ENCODE measurements around the gene TUSC1. TPM values are rescaled to one million over a fixed set of nuclear protein-coding genes. Genes with fewer than 3 reads are reported as not detected.

TUSC1 gene
- total RNA-seq, 1 experiment from 2014 or later, result 6.0 TPM

DNA sequence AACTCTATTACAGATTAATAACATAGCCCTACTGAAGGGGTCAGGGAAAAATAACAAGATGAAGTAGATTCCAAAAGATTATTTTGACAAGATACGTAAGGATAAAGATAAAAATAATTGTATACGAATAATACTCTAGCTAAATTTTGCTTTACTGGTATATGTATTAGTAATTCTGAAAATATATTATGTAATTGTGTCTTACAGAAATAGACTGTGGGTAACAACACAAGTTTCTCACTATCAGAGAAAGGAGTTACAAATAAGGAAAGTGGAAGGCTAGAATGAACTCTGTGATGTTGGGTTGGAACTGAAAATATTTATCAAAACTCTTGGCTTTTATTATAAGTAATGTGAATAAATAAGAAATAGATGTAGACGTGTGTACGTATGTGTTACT is 26.6 kb upstream of the TUSC1 start (continued):
- TF ChIP-seq, protein P1, sequence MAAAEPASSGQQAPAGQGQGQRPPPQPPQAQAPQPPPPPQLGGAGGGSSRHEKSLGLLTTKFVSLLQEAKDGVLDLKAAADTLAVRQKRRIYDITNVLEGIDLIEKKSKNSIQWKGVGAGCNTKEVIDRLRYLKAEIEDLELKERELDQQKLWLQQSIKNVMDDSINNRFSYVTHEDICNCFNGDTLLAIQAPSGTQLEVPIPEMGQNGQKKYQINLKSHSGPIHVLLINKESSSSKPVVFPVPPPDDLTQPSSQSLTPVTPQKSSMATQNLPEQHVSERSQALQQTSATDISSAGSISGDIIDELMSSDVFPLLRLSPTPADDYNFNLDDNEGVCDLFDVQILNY (CRISPR knock-in tag; IDR thresholded peaks at IDR 0.05), result no peak
- TF ChIP-seq PRRX2 (CRISPR knock-in tag; IDR thresholded peaks at IDR 0.05), result no peak

DNA sequence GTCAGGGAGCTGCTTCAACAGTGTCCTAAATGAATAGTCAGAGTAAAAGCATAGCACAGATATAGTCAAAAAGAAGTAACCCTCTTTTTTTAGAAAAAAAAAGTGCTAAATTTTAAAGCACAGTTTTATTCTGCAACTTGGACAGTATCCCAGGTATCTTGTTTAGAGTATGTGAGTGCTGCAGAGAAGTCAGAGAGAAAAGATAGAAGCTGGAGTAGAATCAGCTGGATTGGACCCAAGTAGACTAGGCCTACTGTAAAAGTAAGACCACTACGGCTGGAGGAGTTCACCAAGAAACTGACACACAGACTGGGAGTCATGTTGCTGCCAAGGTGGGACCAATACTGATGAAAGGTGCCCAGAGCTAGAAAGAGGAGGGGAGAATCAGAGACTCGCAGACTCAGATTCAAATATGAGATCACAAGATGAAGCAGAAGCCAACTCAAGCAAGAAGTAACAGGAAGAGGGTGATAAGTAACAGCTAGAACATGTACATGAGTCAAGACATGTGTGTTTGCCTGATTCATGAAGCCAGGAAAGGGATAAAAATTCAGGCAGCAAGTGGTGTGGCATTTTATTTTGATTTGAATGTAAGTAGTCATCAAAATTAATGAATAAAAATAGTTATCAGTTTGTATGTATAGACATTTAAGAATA is 25.6 kb upstream of the TUSC1 start:
- TF ChIP-seq SMAD3 (CRISPR knock-in tag; IDR thresholded peaks at IDR 0.05; ENCODE audit: borderline replicate concordance) (no peak), FOXP1 (CRISPR knock-in tag; IDR thresholded peaks at IDR 0.05; ENCODE audit: borderline replicate concordance) (no peak), SP1 (CRISPR knock-in tag; conservative IDR thresholded peaks at IDR 0.05) (no peak), ZNF121 (CRISPR knock-in tag; IDR thresholded peaks at IDR 0.05) (no peak), ZBTB21 (CRISPR knock-in tag; IDR thresholded peaks at IDR 0.05; ENCODE audit: borderline replicate concordance) (no peak), CBFB (CRISPR knock-in tag; IDR thresholded peaks at IDR 0.05; ENCODE audit: low read depth) (no peak), SMAD4 (CRISPR knock-in tag; IDR thresholded peaks at IDR 0.05) (no peak), ETV6 (CRISPR knock-in tag; IDR thresholded peaks at IDR 0.05) (no peak), ZNF317 (CRISPR knock-in tag; IDR thresholded peaks at IDR 0.05; ENCODE audit: borderline replicate concordance, low read depth) (no peak), ZNF219 (CRISPR knock-in tag; IDR thresholded peaks at IDR 0.05; ENCODE audit: borderline replicate concordance) (no peak), TP53 (CRISPR knock-in tag; IDR thresholded peaks at IDR 0.05) (no peak), EMX1 (CRISPR knock-in tag; IDR thresholded peaks at IDR 0.05) (no peak)
- TF ChIP-seq, protein P2, sequence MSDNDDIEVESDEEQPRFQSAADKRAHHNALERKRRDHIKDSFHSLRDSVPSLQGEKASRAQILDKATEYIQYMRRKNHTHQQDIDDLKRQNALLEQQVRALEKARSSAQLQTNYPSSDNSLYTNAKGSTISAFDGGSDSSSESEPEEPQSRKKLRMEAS (CRISPR knock-in tag; IDR thresholded peaks at IDR 0.05), result no peak
- TF ChIP-seq, protein P3, sequence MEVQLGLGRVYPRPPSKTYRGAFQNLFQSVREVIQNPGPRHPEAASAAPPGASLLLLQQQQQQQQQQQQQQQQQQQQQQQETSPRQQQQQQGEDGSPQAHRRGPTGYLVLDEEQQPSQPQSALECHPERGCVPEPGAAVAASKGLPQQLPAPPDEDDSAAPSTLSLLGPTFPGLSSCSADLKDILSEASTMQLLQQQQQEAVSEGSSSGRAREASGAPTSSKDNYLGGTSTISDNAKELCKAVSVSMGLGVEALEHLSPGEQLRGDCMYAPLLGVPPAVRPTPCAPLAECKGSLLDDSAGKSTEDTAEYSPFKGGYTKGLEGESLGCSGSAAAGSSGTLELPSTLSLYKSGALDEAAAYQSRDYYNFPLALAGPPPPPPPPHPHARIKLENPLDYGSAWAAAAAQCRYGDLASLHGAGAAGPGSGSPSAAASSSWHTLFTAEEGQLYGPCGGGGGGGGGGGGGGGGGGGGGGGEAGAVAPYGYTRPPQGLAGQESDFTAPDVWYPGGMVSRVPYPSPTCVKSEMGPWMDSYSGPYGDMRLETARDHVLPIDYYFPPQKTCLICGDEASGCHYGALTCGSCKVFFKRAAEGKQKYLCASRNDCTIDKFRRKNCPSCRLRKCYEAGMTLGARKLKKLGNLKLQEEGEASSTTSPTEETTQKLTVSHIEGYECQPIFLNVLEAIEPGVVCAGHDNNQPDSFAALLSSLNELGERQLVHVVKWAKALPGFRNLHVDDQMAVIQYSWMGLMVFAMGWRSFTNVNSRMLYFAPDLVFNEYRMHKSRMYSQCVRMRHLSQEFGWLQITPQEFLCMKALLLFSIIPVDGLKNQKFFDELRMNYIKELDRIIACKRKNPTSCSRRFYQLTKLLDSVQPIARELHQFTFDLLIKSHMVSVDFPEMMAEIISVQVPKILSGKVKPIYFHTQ (CRISPR knock-in tag; IDR thresholded peaks at IDR 0.05), result no peak
- no peak for DNase-seq (ENCODE audit: low spot score)
- CTCF ChIA-PET, result no interaction called here
- no peak for ATAC-seq
- H3K27me3 Mint-ChIP-seq (ENCODE audit: low read depth), result no peaks in the 10 kb centered on the region
- no peak overlapping the region for H3K4me3 Mint-ChIP-seq
- no peaks in the 10 kb centered on the region for H3K4me1 Mint-ChIP-seq
- no peak overlapping the region for H3K27ac Mint-ChIP-seq
- no peaks in the 10 kb centered on the region for H3K36me3 Mint-ChIP-seq
- no peaks in the 10 kb centered on the region for H3K9me3 Mint-ChIP-seq
- POLR2A ChIA-PET, result no interaction called here

DNA sequence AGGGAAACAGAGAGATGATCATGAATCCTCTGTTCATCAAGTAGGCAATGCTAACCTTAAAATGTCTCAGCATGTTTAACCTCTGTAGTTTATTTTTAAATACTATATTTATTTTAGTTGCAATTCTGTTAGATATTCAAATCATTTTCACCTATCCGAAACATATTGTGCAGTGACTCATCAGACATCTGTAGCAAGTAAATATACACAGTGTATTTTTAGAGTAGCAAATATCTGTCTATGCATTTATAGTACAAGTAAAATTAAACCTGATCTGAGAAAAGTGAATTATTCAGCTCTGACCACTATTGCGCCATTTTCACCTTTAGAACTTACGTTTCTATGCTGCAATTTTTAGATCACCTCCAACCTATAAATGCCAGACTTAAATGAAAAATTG is 24.3 kb upstream of the TUSC1 start:
- Mint-ChIP-seq H3K27ac (no peak overlapping the region), H3K27me3 (ENCODE audit: low read depth) (no peaks in the 10 kb centered on the region), H3K9me3 (no peaks in the 10 kb centered on the region), H3K4me1 (no peaks in the 10 kb centered on the region), H3K36me3 (no peaks in the 10 kb centered on the region), H3K4me3 (no peak overlapping the region)
- ChIA-PET POLR2A (no interaction called here), CTCF (no interaction called here)
- ATAC-seq (no peak), DNase-seq (ENCODE audit: low spot score) (no peak)
- TF ChIP-seq RORB (CRISPR knock-in tag; IDR thresholded peaks at IDR 0.05) (no peak), ZNF671 (CRISPR knock-in tag; IDR thresholded peaks at IDR 0.05) (no peak), FOXK1 (CRISPR knock-in tag; IDR thresholded peaks at IDR 0.05) (no peak), ETV6 (CRISPR knock-in tag; IDR thresholded peaks at IDR 0.05) (no peak), HMGA2 (CRISPR knock-in tag; IDR thresholded peaks at IDR 0.05) (no peak)
- TF ChIP-seq, protein P4, sequence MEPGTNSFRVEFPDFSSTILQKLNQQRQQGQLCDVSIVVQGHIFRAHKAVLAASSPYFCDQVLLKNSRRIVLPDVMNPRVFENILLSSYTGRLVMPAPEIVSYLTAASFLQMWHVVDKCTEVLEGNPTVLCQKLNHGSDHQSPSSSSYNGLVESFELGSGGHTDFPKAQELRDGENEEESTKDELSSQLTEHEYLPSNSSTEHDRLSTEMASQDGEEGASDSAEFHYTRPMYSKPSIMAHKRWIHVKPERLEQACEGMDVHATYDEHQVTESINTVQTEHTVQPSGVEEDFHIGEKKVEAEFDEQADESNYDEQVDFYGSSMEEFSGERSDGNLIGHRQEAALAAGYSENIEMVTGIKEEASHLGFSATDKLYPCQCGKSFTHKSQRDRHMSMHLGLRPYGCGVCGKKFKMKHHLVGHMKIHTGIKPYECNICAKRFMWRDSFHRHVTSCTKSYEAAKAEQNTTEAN (CRISPR knock-in tag; IDR thresholded peaks at IDR 0.05), result no peak
- TF ChIP-seq, protein P5, sequence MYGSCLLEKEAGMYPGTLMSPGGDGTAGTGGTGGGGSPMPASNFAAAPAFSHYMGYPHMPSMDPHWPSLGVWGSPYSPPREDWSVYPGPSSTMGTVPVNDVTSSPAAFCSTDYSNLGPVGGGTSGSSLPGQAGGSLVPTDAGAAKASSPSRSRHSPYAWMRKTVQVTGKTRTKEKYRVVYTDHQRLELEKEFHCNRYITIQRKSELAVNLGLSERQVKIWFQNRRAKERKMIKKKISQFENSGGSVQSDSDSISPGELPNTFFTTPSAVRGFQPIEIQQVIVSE (CRISPR knock-in tag; IDR thresholded peaks at IDR 0.05; ENCODE audit: borderline replicate concordance), result no peak
- TF ChIP-seq, protein P6, sequence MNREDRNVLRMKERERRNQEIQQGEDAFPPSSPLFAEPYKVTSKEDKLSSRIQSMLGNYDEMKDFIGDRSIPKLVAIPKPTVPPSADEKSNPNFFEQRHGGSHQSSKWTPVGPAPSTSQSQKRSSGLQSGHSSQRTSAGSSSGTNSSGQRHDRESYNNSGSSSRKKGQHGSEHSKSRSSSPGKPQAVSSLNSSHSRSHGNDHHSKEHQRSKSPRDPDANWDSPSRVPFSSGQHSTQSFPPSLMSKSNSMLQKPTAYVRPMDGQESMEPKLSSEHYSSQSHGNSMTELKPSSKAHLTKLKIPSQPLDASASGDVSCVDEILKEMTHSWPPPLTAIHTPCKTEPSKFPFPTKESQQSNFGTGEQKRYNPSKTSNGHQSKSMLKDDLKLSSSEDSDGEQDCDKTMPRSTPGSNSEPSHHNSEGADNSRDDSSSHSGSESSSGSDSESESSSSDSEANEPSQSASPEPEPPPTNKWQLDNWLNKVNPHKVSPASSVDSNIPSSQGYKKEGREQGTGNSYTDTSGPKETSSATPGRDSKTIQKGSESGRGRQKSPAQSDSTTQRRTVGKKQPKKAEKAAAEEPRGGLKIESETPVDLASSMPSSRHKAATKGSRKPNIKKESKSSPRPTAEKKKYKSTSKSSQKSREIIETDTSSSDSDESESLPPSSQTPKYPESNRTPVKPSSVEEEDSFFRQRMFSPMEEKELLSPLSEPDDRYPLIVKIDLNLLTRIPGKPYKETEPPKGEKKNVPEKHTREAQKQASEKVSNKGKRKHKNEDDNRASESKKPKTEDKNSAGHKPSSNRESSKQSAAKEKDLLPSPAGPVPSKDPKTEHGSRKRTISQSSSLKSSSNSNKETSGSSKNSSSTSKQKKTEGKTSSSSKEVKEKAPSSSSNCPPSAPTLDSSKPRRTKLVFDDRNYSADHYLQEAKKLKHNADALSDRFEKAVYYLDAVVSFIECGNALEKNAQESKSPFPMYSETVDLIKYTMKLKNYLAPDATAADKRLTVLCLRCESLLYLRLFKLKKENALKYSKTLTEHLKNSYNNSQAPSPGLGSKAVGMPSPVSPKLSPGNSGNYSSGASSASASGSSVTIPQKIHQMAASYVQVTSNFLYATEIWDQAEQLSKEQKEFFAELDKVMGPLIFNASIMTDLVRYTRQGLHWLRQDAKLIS (CRISPR knock-in tag; IDR thresholded peaks at IDR 0.05; ENCODE audit: borderline replicate concordance), result no peak
- TF ChIP-seq, protein P1 (CRISPR knock-in tag; IDR thresholded peaks at IDR 0.05), result no peak

Data from WTC11 (cell line).